HG03378 (cell line): ENCODE data around the gene GAB4.

ENCODE experiments used
- ATAC-seq: cut with Tn5 transposase; IDR thresholded peaks from one replicate; pipeline ENCODE4 v1.9.1; 2021; ENCODE audit warnings: mild to moderate bottlenecking, moderate library complexity; ENCODE audit not compliant: unreplicated experiment

GAB4 gene

DNA sequence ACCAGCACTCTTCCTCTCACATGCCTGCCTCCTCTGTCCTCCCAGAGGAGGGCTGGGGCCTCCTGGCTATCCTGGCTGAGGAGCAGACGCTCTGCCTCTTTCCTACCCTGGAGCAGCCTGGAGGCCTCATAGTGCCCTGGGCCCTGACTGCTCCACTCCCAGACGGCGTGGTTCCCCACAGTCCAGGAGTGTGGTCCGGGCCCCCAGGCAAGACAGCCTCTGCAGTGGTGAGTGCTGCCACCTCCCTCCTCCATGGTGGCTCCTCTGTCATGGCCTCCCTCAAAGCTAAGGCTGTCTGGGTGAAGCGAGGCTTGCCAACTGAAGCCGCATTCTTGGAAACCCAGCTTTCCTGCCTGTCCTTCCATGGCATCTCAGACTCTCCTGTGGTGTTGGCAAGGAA is 19.8 kb downstream of the GAB4 start:
- ATAC-seq, result no peak

DNA sequence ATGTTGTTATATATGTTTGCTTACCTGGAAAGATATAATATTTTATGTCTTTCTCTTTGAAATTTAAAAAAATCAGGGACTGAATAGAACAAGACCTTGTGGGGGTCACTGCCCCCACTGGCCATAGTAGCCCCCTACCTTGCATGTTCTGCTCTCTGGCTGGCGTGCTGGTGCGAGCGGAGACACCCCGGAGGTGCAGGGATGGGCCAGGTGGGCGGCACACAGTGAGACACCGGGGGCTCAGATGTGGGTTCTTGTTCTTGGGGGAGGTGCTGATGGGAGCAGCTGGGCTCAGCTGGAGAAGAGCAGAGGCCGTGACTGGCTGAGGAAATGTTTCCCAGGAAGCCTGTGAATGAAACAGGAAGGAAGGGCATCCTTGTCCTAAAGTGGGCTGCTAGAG is 20.2 kb downstream of the GAB4 start:
- ATAC-seq, result no peak

DNA sequence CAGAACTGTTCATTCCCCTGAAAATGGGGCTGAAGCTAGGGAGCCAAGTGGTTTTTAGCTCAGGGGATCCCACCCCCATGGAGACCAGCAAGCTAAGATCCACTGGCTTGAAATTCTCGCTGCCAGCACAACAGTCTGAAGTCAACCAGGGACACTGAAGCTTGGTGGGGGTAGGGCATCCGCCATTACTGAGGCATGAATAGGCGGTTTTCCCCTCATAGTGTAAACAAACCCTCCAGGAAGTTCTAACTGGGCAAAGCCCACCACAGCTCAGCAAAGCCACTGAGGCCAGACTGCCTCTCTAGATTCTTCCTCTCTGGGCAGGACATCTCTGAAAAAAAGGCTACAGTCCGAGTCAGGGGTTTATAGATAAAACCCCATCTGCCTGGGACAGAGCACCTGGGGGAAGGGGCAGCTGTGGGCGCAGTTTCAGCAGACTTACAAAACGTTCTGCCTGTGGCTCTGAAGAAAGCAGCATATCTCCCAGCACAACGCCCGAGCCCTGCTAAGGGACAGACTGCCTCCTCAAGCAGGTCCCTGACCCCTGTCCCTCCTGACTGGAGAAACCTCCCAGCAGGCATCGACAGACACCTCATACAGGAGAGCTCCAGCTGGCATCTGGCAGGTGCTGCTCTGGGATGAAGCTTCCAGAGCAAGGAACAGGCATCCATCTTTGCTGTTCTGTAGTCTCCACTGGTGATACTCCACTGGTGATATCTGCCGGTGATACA is 32.7 kb downstream of the GAB4 start:
- ATAC-seq, result no peak

DNA sequence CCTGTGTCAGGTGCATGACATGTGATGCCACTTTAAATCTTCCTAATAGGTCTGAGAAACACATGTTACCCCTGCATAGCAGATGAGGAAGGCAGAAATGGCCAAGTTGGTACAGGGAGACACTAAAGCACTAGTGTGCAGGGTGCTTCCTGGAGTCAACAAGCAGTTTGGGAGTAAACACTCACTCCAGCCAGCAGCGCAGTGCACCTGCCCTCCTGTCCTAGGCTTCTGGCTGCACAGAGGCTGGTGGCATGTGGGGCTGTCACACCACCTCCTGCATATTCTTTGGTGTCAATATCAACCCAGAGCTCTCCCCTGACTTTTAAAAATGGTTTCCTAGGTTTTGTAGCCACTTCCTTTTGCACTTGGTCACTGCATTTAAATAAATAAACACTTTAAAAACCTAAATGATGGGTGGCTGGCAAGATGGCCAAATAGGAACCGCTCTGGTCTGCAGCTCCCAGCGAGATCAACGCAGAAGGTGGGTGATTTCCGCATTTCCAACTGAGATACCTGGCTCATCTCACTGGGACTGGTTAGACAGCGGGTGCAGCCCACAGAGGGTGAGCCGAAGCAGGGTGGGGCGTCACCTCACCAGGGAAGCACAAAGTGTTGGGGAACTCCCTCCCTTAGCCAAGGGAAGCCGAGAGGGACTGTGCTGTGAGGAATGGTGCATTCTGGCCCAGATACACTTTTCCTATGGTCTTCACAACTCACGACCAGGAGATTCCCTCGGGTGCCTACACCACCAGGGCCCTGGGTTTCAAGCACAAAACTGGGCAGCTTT is 33.5 kb downstream of the GAB4 start:
- no peak for ATAC-seq

DNA sequence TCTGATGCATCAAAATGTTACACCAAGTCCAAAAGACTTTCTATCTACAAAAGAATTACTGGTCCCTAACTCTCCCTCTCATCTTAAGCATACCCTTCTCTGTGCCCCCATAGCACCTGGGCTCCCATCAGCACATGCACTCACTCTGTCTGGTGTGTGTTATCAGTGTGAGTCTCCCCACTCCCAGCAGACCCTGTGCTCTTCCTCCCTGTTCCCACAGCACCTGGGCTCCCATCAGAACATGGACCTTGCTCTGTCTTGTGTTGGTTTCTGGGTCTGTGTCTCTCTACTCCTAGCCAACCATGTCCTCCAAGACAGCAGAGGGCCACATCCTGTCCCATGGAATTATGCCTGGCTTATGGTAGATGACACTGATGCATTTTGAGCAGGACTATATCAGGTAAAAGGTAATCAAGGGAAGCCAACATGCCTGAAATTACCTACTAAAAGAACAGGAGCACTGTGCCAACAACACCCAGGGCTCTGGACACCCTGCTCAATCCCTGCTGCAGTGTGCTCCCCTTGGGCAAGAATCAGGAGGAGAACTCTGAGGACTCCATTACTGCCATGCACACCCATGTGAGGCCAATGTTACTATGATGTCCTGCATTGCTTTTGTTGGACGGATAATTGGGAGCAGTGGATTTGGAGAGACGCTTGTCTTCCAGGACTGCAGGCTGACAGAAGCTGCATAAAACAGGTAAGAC is 34.3 kb downstream of the GAB4 start:
- ATAC-seq, result no peak

DNA sequence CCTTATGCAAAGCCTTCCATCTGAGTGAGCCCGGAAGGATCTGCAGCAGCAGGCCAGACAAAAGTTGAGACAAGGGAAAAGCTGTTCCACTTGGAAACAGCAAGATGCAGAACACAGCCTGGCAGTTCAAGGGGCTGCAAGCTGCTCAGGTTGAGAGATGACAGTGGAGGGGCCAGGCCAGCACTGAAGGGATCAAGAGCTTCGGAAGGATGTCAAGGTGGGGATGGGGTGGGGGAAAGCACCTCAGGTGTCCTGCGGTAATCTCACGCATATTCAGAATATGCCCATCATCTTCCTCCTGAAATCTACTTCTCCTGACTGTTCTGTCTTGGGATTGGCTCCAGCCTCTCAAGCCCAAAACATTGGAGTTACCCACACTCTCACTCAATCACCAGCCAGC is 35.7 kb downstream of the GAB4 start:
- no peak for ATAC-seq

DNA sequence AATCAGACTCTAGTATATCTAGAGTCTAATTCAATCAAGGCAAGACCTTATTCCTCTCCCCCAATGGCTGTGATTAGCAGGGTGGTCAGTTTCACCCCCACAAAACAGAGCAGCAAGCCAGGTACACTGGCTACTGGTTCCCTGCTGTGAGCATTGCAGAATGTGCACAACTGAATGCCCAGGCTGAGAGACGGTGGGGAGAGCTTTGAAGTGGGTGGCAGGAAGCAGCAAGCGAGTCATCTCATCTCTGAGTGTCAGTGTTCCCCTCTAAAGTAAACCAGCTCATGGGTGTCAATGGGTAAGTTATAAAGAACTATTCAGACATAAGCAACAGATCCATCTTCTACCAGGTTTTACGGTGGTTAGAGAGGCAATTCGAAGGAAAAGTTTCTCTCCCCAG is 37.6 kb downstream of the GAB4 start:
- no peak for ATAC-seq

DNA sequence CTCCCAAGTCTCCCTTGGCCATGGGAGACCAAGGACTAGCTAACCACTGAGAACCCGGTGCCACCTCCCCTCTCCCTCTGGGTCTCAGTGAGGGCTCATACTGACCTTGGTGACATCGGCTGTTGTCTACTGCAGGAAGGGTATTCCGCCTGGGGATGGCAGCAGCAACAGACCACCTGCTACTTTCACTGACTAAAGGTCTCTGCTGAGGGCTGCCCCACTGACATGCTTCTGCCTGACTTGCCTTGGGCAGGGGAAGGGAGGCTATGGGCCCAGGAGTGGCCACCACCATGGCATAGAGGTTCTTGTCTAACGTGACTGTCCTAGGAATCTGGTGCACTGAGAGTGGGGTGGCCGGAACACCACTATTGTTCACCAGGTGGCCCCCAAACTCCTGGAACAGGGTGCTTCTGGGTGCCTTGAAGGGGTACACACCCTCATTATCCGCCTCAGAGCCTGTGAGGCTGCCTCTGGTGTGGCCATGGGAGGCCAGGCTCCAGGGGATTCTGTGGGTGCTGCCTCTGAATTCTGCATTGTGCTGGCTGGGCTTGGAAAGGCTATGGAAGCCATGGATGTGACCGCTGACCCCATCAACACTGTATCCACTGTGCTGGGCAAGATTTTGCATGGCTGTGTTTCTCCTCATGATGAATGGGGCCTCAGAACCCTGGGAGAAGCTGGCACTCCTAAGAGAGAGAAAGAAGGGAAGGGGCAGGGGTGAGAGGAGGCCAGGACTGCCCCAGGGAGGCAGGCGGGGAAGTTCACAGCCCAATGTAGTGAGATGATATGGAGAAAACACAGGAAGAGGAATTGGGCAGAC is 38.3 kb downstream of the GAB4 start:
- no peak for ATAC-seq

DNA sequence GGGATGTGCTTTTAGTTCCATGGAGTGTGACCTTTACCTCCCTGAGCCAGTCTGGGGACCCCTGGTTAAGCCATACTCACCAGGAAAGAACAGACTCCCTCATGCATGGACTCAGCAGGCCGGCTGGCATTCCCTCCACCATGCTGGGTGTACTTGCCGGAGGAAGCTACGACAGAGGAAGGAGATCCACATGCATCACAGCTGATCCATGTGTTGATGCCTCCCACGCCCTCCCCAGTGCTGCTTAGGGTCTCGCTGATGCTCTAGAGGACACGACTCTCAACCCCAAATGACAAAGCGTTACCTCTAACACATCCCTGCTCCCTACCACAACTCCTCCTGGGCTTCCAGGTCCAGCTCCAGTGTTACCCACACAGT is 39.8 kb downstream of the GAB4 start:
- ATAC-seq, result no peak

DNA sequence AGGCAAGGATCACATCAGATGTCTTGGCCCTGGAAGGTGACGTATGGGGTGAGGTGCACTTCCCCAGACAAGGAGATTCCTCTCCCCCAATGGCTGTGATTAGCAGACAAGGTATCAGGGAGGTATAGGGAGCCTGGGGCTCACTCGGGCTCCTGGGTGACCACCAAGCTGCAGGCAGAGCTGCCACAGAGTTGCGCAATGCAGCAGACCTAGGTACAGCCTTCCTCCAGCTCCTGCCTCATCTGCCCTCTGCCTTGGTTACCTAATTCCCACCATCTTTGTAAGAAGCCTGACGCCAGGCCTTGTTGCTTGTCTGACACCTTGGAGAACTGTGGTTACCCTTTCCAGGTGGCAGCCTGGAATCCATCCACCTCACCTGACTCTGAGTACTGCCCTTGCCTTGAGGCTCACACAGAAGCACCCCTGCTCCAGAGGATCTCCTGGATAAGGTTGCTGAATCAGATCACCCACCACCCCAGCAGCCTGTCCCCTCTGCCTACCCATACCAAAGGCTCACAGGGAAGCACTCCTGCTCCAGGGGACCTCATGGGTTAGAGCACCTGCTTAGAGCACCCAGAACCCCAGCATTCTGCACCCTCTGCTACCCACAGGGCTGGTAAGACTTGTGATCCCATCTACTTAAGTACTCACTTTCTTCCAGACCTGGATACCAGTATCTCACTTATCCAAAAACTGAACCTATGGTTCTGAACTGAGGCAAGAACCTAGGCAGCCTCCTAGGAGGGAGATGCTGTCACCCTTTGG is 40.4 kb downstream of the GAB4 start:
- ATAC-seq, result no peak

DNA sequence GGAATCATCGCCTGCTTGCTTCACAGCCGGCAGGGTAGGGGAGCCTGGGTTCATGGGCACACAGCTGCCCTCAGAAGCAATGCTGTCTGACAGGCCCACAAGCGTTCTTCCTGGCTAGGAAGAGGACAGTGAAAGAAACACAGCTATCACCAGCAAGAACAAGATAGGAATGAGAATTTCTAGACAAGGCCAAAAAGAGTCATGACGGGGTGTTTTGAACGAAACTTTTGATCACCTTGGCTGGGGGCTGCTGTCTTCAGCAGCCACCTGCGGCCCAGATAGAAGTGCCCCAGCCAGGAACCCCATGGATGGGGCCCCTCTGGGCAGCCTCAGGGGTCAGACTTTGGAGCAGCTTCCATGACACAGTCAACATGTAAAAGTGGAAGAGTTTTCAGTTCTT is 41.8 kb downstream of the GAB4 start:
- ATAC-seq, result no peak

DNA sequence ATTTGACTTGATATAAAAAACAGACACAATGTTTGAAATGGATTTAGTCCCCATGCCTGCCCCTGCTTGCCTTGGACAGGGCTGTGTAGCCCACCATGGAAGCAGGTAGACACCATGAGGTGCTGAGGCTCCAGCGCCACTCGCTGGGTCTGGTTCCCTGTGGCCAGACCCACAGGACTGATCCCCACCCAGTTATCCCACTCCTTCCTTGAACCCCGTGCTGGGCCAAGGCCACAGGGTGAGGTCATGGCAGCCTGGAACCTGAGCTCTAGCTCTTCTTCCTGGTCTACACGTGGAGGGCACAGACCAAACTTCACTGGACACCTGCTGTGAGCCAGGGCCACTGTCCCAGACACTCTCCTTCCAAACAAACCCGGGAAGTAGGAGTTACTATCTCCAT is 42.5 kb downstream of the GAB4 start:
- no peak for ATAC-seq

DNA sequence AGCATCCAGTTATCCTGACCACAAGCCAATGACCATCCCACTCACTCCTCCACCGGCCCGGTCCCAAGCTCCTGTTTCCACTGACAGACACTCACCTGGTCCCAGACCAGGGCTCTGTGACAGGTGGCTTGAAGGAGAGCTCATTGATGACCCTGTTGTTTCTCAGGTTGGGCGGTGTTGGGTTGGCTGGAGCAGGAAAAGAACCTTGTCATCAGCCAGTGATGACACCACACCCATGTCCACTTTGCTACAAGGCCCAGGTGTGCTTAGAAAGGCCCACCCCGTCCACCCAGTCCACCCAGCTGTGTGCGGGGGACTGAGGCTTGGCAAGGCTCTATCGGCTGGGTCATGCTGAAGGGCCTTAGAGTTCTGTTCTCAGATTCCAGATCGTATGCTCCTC is 42.9 kb downstream of the GAB4 start:
- no peak for ATAC-seq

DNA sequence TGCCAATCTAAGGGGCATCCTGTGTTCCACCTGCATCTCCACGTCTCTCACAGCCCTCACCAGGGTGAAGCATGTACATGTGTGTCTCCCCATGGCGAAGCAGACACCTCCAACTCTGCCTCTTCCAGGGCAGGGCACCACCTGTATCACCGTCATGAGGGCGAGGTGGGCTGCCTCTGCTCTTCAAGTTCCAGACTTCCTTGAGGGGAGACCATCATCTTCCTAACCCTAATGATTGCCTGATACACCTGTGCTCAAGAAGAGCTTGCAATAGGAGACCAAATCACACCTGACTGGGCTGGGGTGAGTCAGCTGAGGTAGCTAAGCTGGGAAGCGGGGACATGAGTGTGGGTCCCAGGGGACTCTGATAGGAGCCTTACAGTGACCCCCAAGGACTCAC is 43.7 kb downstream of the GAB4 start:
- ATAC-seq, result no peak

DNA sequence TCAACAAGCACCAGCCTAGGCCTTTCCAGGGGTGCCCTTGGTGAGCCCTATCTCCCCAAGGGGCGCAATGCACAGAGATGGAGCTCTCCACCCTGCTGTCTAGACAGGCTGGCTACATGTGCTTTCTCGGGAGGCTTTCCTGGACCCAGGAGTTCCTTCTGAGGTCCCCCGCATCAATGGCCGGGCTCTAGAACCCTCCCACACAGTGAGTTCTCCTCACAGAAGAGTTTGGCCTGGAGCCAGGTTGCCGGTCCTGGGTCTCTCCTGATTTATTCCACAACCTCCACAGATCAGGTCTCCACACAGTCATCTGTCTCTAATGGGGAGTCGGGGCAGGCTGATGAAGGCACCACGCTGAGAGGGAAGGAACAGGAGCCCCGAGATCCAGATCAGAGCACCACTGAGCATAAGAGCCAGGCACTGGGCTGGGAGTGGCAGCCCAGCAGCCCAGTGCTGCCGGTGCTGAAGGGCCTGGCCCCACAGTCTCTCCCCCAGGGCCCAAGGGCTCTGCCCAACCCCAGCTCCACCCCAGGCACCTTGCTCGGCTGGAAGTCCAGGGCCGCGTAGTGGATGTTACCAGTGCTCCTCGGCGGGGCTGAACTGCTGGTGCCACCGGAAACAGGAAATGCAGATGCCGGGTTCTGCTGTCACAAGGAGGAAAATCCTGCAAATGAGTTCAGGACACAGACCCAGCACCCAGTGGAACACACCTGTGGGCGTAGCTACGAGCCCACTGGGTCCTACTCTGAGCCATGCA is 44.7 kb downstream of the GAB4 start:
- no peak for ATAC-seq

DNA sequence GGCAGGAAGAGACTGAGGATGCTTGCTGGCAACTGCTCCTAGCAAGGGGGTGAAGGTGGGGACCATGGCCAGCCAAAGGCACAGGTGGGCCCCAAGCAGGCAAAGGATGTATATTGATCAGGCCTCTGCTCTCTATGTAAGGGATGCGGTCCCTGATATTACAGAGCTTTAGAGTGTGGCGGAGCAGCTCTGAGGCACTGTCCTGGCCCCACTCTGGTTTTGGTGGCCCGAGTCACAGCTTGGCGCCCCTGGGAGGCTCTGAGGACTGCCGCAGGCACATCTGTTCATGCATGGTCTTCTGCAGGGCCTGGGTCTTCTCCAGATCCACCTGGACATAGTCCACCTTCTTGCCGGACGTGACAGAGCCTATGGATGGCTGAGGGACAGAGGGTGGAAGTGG is 45.5 kb downstream of the GAB4 start:
- ATAC-seq, result no peak

DNA sequence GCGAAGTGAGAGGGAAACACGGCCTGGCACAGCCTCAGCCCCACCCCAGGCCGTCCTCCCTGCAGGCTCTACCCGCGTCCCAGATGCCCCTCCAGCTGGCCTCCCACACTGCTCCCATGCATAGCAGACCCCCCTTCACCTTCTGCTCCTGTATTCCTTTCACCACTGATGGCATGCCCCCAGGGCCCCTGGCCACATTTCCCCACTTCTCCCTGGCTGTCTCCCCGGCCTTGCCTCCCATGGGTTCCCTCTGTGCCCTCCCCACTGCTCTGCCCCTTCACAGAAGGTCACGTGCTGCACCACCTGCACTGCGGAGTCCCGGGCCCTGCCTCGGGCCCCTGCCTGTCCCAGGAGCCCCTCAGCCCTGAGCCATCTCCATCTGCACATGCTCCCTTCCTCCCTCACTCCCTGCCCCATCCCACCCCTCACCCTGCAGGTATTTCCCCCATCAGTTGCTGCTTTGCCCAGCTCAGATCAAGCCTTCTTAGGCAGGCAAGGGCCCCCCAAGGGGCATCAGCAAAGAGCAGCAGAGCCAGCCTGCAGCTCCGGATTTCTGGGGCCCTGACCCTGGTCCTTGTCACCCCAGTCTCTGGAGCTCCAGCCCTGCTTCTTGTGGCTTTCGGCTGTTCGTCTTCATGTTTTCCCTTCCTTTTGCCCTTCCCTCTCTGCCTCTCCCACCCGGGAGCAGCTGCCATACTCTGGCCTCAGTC is 46.4 kb downstream of the GAB4 start:
- no peak for ATAC-seq

DNA sequence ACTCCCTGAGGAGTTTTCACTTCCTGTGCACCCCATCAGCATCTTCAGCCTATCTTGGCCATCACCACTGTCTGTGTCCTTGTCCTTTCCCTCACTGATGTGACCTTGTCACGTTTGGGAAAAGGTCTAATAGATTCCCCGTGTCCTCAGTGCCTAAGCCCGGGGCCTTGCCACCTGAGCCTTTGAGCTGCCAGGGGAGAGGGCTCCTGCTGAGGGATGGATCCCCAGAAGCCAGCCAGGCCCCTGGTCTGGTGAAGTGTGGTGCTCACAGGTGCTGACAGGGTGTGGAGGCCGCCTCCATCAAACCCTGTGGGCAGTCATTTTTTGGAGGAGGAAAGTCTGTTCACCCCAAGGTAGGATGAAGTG is 47.2 kb downstream of the GAB4 start:
- ATAC-seq, result no peak

DNA sequence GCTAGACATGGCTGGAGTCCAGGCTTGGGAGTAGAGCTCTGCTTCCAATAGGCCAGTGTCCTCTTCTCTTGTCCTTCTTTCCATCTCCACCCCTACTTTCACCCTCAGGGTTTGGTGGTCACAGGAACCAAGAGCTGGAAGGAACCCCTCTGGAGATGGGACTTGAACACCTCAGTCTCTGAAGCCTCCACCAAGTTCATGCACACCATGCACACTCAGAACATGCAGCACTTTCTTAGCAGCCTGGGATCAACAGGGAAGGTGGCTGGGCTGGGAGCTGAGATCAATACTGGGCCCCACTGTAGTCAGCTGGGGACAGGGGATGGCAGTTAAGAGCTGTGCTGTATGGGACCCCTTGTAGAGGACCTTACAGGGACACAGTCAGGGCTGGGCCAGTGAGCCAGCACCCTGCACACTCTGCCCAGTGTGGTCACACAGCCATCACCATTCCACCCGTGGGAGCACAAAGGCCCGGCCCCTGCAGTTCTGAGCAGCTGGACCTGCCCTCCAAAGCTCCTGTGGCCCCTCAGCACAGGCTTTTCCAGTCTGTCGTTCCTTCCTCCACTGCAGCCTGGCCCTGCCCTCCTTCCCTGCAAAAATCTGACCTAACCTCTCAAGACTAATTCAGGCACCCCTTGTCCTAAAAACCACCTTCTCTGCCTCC is 47.7 kb downstream of the GAB4 start:
- no peak for ATAC-seq
